Endothelial cell of umbilical vein (primary cell): ENCODE results near the gene PRICKLE4. TPM values are rescaled to one million over a fixed set of nuclear protein-coding genes. Genes with fewer than 3 reads are reported as not detected.

Experiments used
- BruUV-seq: library from RNA; stranded (reverse); fragments of 400-500 nt; replicated peaks from 2 replicates; lab custom pipeline; 2021; lab: Mats Ljungman, UMichigan
- CTCF ChIA-PET: fragments of 300-600, 350-600 bp; sonication (Branson Sonifier 250); formaldehyde crosslinking; loops from one replicate; lab custom pipeline; 2021; ENCODE audit warnings: antibody characterized with exemption, inconsistent platforms; lab: Charles Lee
- POLR2A ChIA-PET: fragments of 300-600, 350-600 bp; sonication (Branson Sonifier 250); formaldehyde crosslinking; loops from one replicate; lab custom pipeline; 2021; ENCODE audit warnings: antibody characterized with exemption, inconsistent platforms; lab: Charles Lee
- DNase-seq: peaks from one replicate; pipeline ENCODE4 v3.0.0-alpha.2; 2011; ENCODE audit warnings: low read depth, low spot score
- FAIRE-seq: peaks from 2 replicates; lab custom pipeline; 2011; peaks lifted over from hg19 to GRCh38; lab: Jason Lieb, UNC
- H2AFZ ChIP-seq: 2 replicates; pipeline ENCODE4 v1.6.0; 2012; ENCODE audit warnings: low read depth, low read length, control low read depth, inconsistent platforms
- H3K27ac ChIP-seq: 2 replicates; pipeline ENCODE4 v1.5.1; 2011; ENCODE audit warnings: low read depth, mild to moderate bottlenecking, control low read depth, low read length, moderate library complexity; ENCODE audit not compliant: insufficient read depth
- H3K27me3 ChIP-seq, 2 experiments: 2 replicates each; pipeline versions ENCODE4 v1.6.0 to v1.6.1; 2011; ENCODE audit warnings: low read length in 2 of 2, mixed read lengths in 1 of 2; ENCODE audit not compliant: control insufficient read depth in 2 of 2, insufficient read depth in 2 of 2
- H3K36me3 ChIP-seq, 2 experiments: 2 replicates in 1 of 2; 3 replicates in 1 of 2; pipeline ENCODE4 v1.5.1; 2011; ENCODE audit warnings: low read length in 2 of 2, mild to moderate bottlenecking in 1 of 2, moderate library complexity in 1 of 2; ENCODE audit not compliant: control insufficient read depth in 2 of 2, insufficient read depth in 2 of 2; ENCODE audit errors: extremely low read depth in 1 of 2
- H3K4me1 ChIP-seq: 3 replicates; pipeline ENCODE4 v1.5.1; 2011; ENCODE audit warnings: mild to moderate bottlenecking, low read length; ENCODE audit not compliant: control insufficient read depth, insufficient read depth; ENCODE audit errors: extremely low read depth
- H3K4me2 ChIP-seq: 2 replicates; pipeline ENCODE4 v1.6.1; 2011; ENCODE audit warnings: low read length, control low read depth, mixed read lengths; ENCODE audit not compliant: insufficient read depth
- H3K4me3 ChIP-seq, 3 experiments: fragments of 200-600 bp in 1 of 3; sonication (generic), shearing (Covaris generic) in 1 of 3; replicated peaks in 1 of 3; 2 replicates each; pipeline ENCODE4 v1.5.1; 2011 to 2016; ENCODE audit warnings: control low read depth in 3 of 3, low read length in 3 of 3, mild to moderate bottlenecking in 2 of 3, inconsistent platforms in 1 of 3, low read depth in 1 of 3, moderate library complexity in 1 of 3; ENCODE audit not compliant: insufficient read depth in 1 of 3
- H3K79me2 ChIP-seq: 2 replicates; pipeline ENCODE4 v1.6.0; 2012; ENCODE audit warnings: low read length, inconsistent platforms; ENCODE audit not compliant: control insufficient read depth, insufficient read depth
- H3K9ac ChIP-seq: replicated peaks from 2 replicates; pipeline ENCODE3; 2011; ENCODE audit warnings: low read length, control low read depth; ENCODE audit not compliant: insufficient read depth; ENCODE audit errors: extremely low read depth
- H3K9me1 ChIP-seq: replicated peaks from 3 replicates; pipeline ENCODE4 v1.6.0; 2011; ENCODE audit warnings: mild to moderate bottlenecking, low read length; ENCODE audit not compliant: control insufficient read depth, insufficient read depth; ENCODE audit errors: extremely low read depth
- H3K9me3 ChIP-seq: replicated peaks from 2 replicates; pipeline ENCODE4 v1.5.1; 2012; ENCODE audit warnings: low read length, inconsistent platforms; ENCODE audit not compliant: control insufficient read depth, insufficient read depth
- H4K20me1 ChIP-seq: replicated peaks from 2 replicates; pipeline ENCODE3; 2011; ENCODE audit warnings: mild to moderate bottlenecking, low read length; ENCODE audit not compliant: control insufficient read depth, insufficient read depth; ENCODE audit errors: extremely low read depth
- EZH2 ChIP-seq: IDR thresholded peaks from 2 replicates; pipeline ENCODE4 v1.6.1; 2012; ENCODE audit warnings: borderline replicate concordance, low read depth, mild to moderate bottlenecking, moderate library complexity, low read length, inconsistent platforms; ENCODE audit not compliant: severe bottlenecking
- FOS ChIP-seq: IDR thresholded peaks from 2 replicates; pipeline ENCODE4 v1.6.1; 2011; ENCODE audit warnings: mild to moderate bottlenecking, low read length, moderate library complexity, borderline replicate concordance; ENCODE audit not compliant: insufficient read depth
- GATA2 ChIP-seq: IDR thresholded peaks from 2 replicates; pipeline ENCODE4 v1.7.0; 2011; ENCODE audit warnings: low read depth, mild to moderate bottlenecking, moderate library complexity, mixed read lengths, low read length; ENCODE audit not compliant: insufficient read length, insufficient read depth
- JUN ChIP-seq: IDR thresholded peaks from 2 replicates; pipeline ENCODE4 v1.6.1; 2011; ENCODE audit warnings: borderline replicate concordance, low read depth; ENCODE audit not compliant: insufficient read length, insufficient read depth
- MYC ChIP-seq: IDR thresholded peaks from one replicate; pipeline ENCODE4 v1.6.1; 2011; ENCODE audit warnings: mild to moderate bottlenecking, low read depth, low read length
- POLR2AphosphoS5 ChIP-seq: IDR thresholded peaks from 2 replicates; pipeline ENCODE4 v1.6.1; 2012; ENCODE audit warnings: low read depth, mild to moderate bottlenecking, control low read depth, low read length, moderate library complexity; ENCODE audit not compliant: insufficient read depth
- dilution Hi-C: fragments of 300-500 bp; cut with MboI; formaldehyde crosslinking; loops from one replicate; pipeline ENCODE4 v1.15.0; 2019; ENCODE audit warnings: low sequenced_read_pairs; ENCODE audit not compliant: extremely low pct_ligation_motif_present
- intact Hi-C: fragments of 100-400 bp; cut with micrococcal nuclease; formaldehyde crosslinking; loops from one replicate; pipeline ENCODE4 v1.10.0; 2022
- polyA plus RNA-seq, 4 experiments: library from polyadenylated mRNA; depleted of rRNA in 3 of 4; stranded (reverse) in 3 of 4; unstranded in 1 of 4; fragments of >200 nt; gene quantifications; 2 replicates each; pipeline versions ENCODE4 v1.2.1 to v1.2.3, GENCODE V29; 2011 to 2012; ENCODE audit warnings: missing spikeins in 1 of 4
- total RNA-seq: library from RNA; stranded (reverse); gene quantifications from 2 replicates; pipeline ENCODE4 v1.2.3, GENCODE V29; 2021
- TF ChIP-seq, protein P1 (sequence below): IDR thresholded peaks from 2 replicates; pipeline ENCODE4 v1.6.1; 2011; ENCODE audit not compliant: insufficient read depth, insufficient read length

The PRICKLE4 gene
- total and polyA plus RNA-seq, 2 donors (not counting 3 experiments of a cell fraction or from before 2014, with no cell fraction given): 1.0 to 3.3 TPM

GRCh38 chr6:41736800-41737555, 43.6 kb upstream of the PRICKLE4 start:
- intact Hi-C loops: no loop called here
- H3K36me3 ChIP-seq: no peaks in the 10 kb centered on the region

GRCh38 chr6:41737591-41738130, 42.9 kb upstream of the PRICKLE4 start:
- CTCF ChIA-PET: no interaction called here
- H3K27me3 ChIP-seq: no peaks in the 10 kb centered on the region
- no peak for TF ChIP-seq FOS
- TF ChIP-seq JUN: no peak
- TF ChIP-seq POLR2AphosphoS5: no peak
- no peak overlapping the region for H3K4me2 ChIP-seq
- DNase-seq: no peak
- dilution Hi-C loops: no loop called here
- H3K36me3 ChIP-seq: no peaks in the 10 kb centered on the region
- BruUV-seq: no TSS peak
- H3K9me1 ChIP-seq: no peaks in the 10 kb centered on the region
- H3K79me2 ChIP-seq: no peaks in the 10 kb centered on the region
- intact Hi-C loops: no loop called here
- no peak overlapping the region for H3K4me3 ChIP-seq
- peaks cover 12% of the 10 kb centered on the region for H3K4me1 ChIP-seq
- H3K9me3 ChIP-seq: no peaks in the 10 kb centered on the region
- no peak overlapping the region for H3K27ac ChIP-seq
- FAIRE-seq: no peak
- H2AFZ ChIP-seq: no peak overlapping the region
- no peaks in the 10 kb centered on the region for H4K20me1 ChIP-seq
- no peak overlapping the region for H3K9ac ChIP-seq
- POLR2A ChIA-PET: no interaction called here

More at GRCh38 chr6:41736800-41737555, 43.6 kb upstream of the PRICKLE4 start:
- no peaks in the 10 kb centered on the region for H3K9me1 ChIP-seq
- H3K27ac ChIP-seq: no peak overlapping the region
- dilution Hi-C loops: no loop called here
- H3K79me2 ChIP-seq: no peaks in the 10 kb centered on the region
- peak overlapping the region; percentile 67 for H2AFZ ChIP-seq
- no peak overlapping the region for H3K4me3 ChIP-seq
- H3K4me2 ChIP-seq: no peak overlapping the region
- ChIA-PET POLR2A (no interaction called here), CTCF (no interaction called here)
- H3K9ac ChIP-seq: no peak overlapping the region
- FAIRE-seq: no peak
- BruUV-seq: no TSS peak
- DNase-seq: no peak
- H3K9me3 ChIP-seq: no peaks in the 10 kb centered on the region
- H3K4me1 ChIP-seq: peaks cover 12% of the 10 kb centered on the region
- no peaks in the 10 kb centered on the region for H4K20me1 ChIP-seq
- no peaks in the 10 kb centered on the region for H3K27me3 ChIP-seq
- TF ChIP-seq MYC (no peak), GATA2 (no peak), JUN (no peak), FOS (no peak), POLR2AphosphoS5 (no peak), EZH2 (no peak)
- TF ChIP-seq, protein P1, sequence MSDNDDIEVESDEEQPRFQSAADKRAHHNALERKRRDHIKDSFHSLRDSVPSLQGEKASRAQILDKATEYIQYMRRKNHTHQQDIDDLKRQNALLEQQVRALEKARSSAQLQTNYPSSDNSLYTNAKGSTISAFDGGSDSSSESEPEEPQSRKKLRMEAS: no peak
